Upper lobe of right lung (tissue), 1 donor: Measurements from ENCODE around the gene PIGV. TPM values are rescaled to one million over a fixed set of nuclear protein-coding genes. Genes with fewer than 3 reads are reported as not detected.

ENCODE experiments used
- ATAC-seq: fragments of 200-7000 bp; cut with Tn5 transposase; one replicate; pipeline ENCODE4 v1.9.1; 2020; ENCODE audit warnings: mild to moderate bottlenecking, moderate library complexity
- DNase-seq: peaks from one replicate; pipeline ENCODE4 v3.0.0-alpha.2; 2020
- H3K27ac ChIP-seq: fragments of 200-600 bp; one replicate; pipeline ENCODE4 v1.8.0; 2022
- H3K27me3 ChIP-seq: fragments of 200-600 bp; one replicate; pipeline ENCODE4 v1.8.0; 2022; ENCODE audit warnings: mild to moderate bottlenecking
- H3K36me3 ChIP-seq: fragments of 200-600 bp; one replicate; pipeline ENCODE4 v1.8.0; 2022
- H3K4me1 ChIP-seq: fragments of 200-600 bp; one replicate; pipeline ENCODE4 v1.8.0; 2022
- H3K4me3 ChIP-seq: fragments of 200-600 bp; one replicate; pipeline ENCODE4 v1.8.0; 2022; ENCODE audit warnings: mild to moderate bottlenecking
- H3K9me3 ChIP-seq: fragments of 200-600 bp; one replicate; pipeline ENCODE4 v1.8.0; 2022
- CTCF ChIP-seq: fragments of 200-600 bp; IDR thresholded peaks from one replicate; pipeline ENCODE4 v1.8.0; 2022; ENCODE audit warnings: antibody characterized with exemption
- intact Hi-C: fragments of 100-400 bp; cut with DNase I; formaldehyde crosslinking; loops from one replicate; pipeline ENCODE4 v1.11.0; 2022
- total RNA-seq: library from RNA; stranded (reverse); fragmentation: NEBNext Ultra II Directional; extraction: Animal tissue kit (Norgen Biotek cat#: 25700); gene quantifications from one replicate; pipeline ENCODE4 v1.2.1, GENCODE V29; 2021
- donor health status: DM: no; HTN: yes; CAD: no; lungs with severe emphysema.

Gene PIGV
- total RNA-seq, 1 donor from 2014 or later, result 16.7 TPM

- Histone ChIP-seq H3K27me3 (no peaks in the 10 kb centered on the region), H3K27ac (peak overlapping the region; percentile 78), H3K4me1 (peaks cover 50% of the 10 kb centered on the region), H3K9me3 (no peaks in the 10 kb centered on the region), H3K36me3 (peaks cover 57% of the 10 kb centered on the region), H3K4me3 (peak overlapping the region; percentile 11)
- DNase-seq (peak; percentile 74), ATAC-seq (peak; percentile 98)
- no peak for TF ChIP-seq CTCF
- intact Hi-C loops, result no loop called here
Observed at GRCh38 chr1:26744075-26744959, 43.4 kb upstream of the PIGV start.

- peak overlapping the region; percentile 78 for H3K27ac ChIP-seq
Observed at GRCh38 chr1:26745191-26745590, 42.6 kb upstream of the PIGV start.

GRCh38 chr1:26747048-26747447 lies 40.7 kb upstream of the PIGV start:
- intact Hi-C loops, result no loop called here
- TF ChIP-seq CTCF, result no peak
- Histone ChIP-seq H3K9me3 (no peaks in the 10 kb centered on the region), H3K36me3 (peaks cover 55% of the 10 kb centered on the region), H3K27me3 (no peaks in the 10 kb centered on the region), H3K4me3 (no peak overlapping the region), H3K27ac (no peak overlapping the region), H3K4me1 (peaks cover 53% of the 10 kb centered on the region)
- DNase-seq (no peak), ATAC-seq (no peak)

More at GRCh38 chr1:26745191-26745590, 42.6 kb upstream of the PIGV start:
- ATAC-seq, result no peak
- Histone ChIP-seq H3K27me3 (no peaks in the 10 kb centered on the region), H3K9me3 (no peaks in the 10 kb centered on the region), H3K4me1 (peaks cover 50% of the 10 kb centered on the region), H3K36me3 (peaks cover 51% of the 10 kb centered on the region), H3K4me3 (no peak overlapping the region)
- intact Hi-C loops, result no loop called here
- no peak for DNase-seq
- no peak for TF ChIP-seq CTCF

- Histone ChIP-seq H3K9me3 (no peaks in the 10 kb centered on the region), H3K27ac (peak overlapping the region; percentile 6), H3K27me3 (no peaks in the 10 kb centered on the region), H3K4me3 (no peak overlapping the region), H3K4me1 (peaks cover 60% of the 10 kb centered on the region), H3K36me3 (peaks cover 52% of the 10 kb centered on the region)
- DNase-seq, result no peak
- no peak for ATAC-seq
- intact Hi-C loops, result no loop called here
- no peak for TF ChIP-seq CTCF
Observed at GRCh38 chr1:26748351-26748750, 39.4 kb upstream of the PIGV start.

- no peak for TF ChIP-seq CTCF
- Histone ChIP-seq H3K27ac (no peak overlapping the region), H3K27me3 (no peaks in the 10 kb centered on the region), H3K4me1 (peaks cover 55% of the 10 kb centered on the region), H3K4me3 (no peak overlapping the region), H3K36me3 (peaks cover 55% of the 10 kb centered on the region), H3K9me3 (no peaks in the 10 kb centered on the region)
- no peak for ATAC-seq
- intact Hi-C loops, result no loop called here
- no peak for DNase-seq
Observed at GRCh38 chr1:26749458-26749857, 38.3 kb upstream of the PIGV start.
